Vagina (tissue), 2 donors: ENCODE data around the gene ZSCAN5A. TPM values are rescaled to one million over a fixed set of nuclear protein-coding genes. Genes with fewer than 3 reads are reported as not detected.
"Not testable (repeated sequence)": the region's sequence is repeated elsewhere in the genome, so short reads cannot be mapped to it uniquely, and the experiment has no call there.

ENCODE experiments used
- DNase-seq, 2 donors: peaks; one replicate each; pipeline ENCODE4 v3.0.0-alpha.2; 2017; ENCODE audit errors: extremely low spot score in 2 of 2
- H3K27ac ChIP-seq: fragments of 200-600 bp; sonication (generic); one replicate; pipeline ENCODE4 v1.5.1; 2019
- H3K27me3 ChIP-seq: fragments of 200-600 bp; sonication (generic); one replicate; pipeline ENCODE4 v1.5.1; 2019
- H3K36me3 ChIP-seq, 2 donors: fragments of 200-600 bp; sonication (generic); one replicate each; pipeline ENCODE4 v1.5.1; 2017 to 2019
- H3K4me1 ChIP-seq: fragments of 200-600 bp; sonication (generic); one replicate; pipeline ENCODE4 v1.5.1; 2019
- H3K4me3 ChIP-seq, 2 donors: fragments of 200-600 bp; sonication (generic); 1 replicate in 1 of 2; 2 replicates in 1 of 2; pipeline ENCODE4 v1.5.1; 2016 to 2019
- H3K9me3 ChIP-seq: fragments of 200-600 bp; sonication (generic); one replicate; pipeline ENCODE4 v1.5.1; 2019
- POLR2A ChIP-seq, 2 donors: fragments of 450-650 bp; IDR thresholded peaks; one replicate each; pipeline ENCODE4 v1.6.1; 2017; ENCODE audit warnings: antibody characterized with exemption in 2 of 2, mild to moderate bottlenecking in 2 of 2, moderate library complexity in 2 of 2
- POLR2AphosphoS5 ChIP-seq, 2 donors: sonication (generic); formaldehyde crosslinking; IDR thresholded peaks; one replicate each; pipeline ENCODE4 v1.9.0; 2017; ENCODE audit warnings: antibody characterized with exemption in 2 of 2, mild to moderate bottlenecking in 2 of 2, low read depth in 1 of 2; ENCODE audit not compliant: insufficient read depth in 1 of 2
- intact Hi-C: fragments of 100-400 bp; cut with DNase I; formaldehyde crosslinking; loops from one replicate; pipeline ENCODE4 v1.15.1; 2023
- total RNA-seq: library from RNA; depleted of rRNA; stranded (reverse); fragments of >200 nt; gene quantifications from one replicate; pipeline ENCODE4 v1.2.3, GENCODE V29; 2016
- TF ChIP-seq, protein P1 (sequence below), 3 experiments: fragments of 450-650 bp in 2 of 3; fragments of 200-600 bp in 1 of 3; sonication (generic) in 1 of 3; IDR thresholded peaks; one replicate each; pipeline ENCODE4 v1.5.1; 2017 to 2019; ENCODE audit warnings: antibody characterized with exemption in 3 of 3, mild to moderate bottlenecking in 2 of 3, moderate library complexity in 2 of 3

ZSCAN5A gene
- total RNA-seq, 1 donor from 2014 or later: 2.7 TPM

DNA sequence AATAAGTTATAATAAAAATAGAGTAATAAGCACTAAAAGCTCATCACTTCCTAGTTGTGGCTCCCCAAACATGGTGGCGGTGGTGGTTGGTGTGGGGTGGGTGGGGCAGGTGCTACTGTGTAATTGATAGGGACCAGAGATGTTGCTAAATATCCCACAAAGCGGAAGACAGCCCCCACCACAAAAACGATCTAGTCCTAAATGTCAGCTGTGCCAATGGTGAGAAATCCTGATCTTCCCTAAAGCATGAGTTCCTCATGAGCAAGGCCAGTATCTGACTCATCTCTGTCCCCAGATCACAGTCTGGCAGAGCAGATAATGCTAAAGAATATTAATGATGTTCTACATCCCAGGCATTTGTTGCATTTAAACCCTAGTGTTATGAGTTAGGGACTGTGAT is 44.0 kb downstream of the ZSCAN5A start:
- no peak overlapping the region for H3K27ac ChIP-seq

DNA sequence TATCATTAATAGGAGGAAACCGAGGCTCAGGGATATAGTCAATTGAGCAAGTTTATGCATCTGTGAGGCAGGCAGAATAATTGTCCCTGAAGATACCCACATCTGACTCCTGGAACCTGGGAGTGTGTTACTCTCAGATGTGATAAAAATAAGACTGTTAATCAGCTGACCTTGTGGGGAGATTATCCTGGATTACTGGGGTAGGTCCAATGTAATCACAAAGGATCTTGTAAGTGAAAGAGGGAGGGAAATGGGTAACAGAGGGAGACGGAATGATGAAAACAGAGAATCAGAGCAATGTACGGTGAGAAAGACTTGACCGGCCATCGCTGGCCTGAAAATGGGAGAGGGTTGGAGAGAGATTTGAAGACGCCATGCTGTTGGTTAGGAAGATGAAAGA is 45.3 kb downstream of the ZSCAN5A start:
- Histone ChIP-seq H3K27me3 (no peaks in the 10 kb centered on the region), H3K9me3 (no peaks in the 10 kb centered on the region), H3K36me3 (no peaks in the 10 kb centered on the region), H3K27ac (no peak overlapping the region), H3K4me3 (no peak overlapping the region), H3K4me1 (no peaks in the 10 kb centered on the region)
- no peak for DNase-seq
- intact Hi-C loops: no loop called here
- TF ChIP-seq, protein P1, sequence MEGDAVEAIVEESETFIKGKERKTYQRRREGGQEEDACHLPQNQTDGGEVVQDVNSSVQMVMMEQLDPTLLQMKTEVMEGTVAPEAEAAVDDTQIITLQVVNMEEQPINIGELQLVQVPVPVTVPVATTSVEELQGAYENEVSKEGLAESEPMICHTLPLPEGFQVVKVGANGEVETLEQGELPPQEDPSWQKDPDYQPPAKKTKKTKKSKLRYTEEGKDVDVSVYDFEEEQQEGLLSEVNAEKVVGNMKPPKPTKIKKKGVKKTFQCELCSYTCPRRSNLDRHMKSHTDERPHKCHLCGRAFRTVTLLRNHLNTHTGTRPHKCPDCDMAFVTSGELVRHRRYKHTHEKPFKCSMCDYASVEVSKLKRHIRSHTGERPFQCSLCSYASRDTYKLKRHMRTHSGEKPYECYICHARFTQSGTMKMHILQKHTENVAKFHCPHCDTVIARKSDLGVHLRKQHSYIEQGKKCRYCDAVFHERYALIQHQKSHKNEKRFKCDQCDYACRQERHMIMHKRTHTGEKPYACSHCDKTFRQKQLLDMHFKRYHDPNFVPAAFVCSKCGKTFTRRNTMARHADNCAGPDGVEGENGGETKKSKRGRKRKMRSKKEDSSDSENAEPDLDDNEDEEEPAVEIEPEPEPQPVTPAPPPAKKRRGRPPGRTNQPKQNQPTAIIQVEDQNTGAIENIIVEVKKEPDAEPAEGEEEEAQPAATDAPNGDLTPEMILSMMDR (IDR thresholded peaks at IDR 0.05): no peak
- TF ChIP-seq POLR2A (IDR thresholded peaks at IDR 0.05) (no peak), POLR2AphosphoS5 (IDR thresholded peaks at IDR 0.05; ENCODE audit: insufficient read depth in 1 of 2, low read depth in 1 of 2) (no peak)

More for the DNA sequence above, 44.0 kb downstream of the ZSCAN5A start:
- Histone ChIP-seq H3K4me1 (no peaks in the 10 kb centered on the region), H3K4me3 (no peak overlapping the region), H3K27me3 (no peaks in the 10 kb centered on the region), H3K36me3 (no peaks in the 10 kb centered on the region), H3K9me3 (no peaks in the 10 kb centered on the region)
- DNase-seq: no peak
- intact Hi-C loops: no loop called here
- TF ChIP-seq POLR2A (IDR thresholded peaks at IDR 0.05): no peak
- no peak for TF ChIP-seq POLR2AphosphoS5 (IDR thresholded peaks at IDR 0.05; ENCODE audit: insufficient read depth in 1 of 2, low read depth in 1 of 2)
- TF ChIP-seq, protein P1 (IDR thresholded peaks at IDR 0.05): no peak

DNA sequence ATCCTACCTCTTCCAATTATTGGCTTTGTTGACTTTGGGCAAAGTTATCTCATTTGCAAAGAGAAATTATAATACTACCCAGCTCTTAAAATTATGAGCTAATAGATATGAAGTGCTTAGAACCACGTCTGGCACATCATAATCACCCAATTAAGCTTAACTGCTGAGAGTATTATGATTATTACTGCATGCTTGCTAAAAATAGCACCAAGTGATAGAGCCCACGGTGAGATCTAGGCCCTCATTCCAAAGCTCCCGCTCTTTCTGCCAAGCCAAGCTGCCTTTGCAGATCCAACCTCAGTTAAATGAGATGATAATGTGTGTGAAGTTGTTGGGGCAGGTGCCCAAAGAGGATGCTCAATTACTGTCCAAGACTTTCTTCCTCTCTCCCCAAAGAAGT is 48.6 kb downstream of the ZSCAN5A start:
- TF ChIP-seq POLR2AphosphoS5 (IDR thresholded peaks at IDR 0.05; ENCODE audit: insufficient read depth in 1 of 2, low read depth in 1 of 2): no peak
- TF ChIP-seq, protein P1 (IDR thresholded peaks at IDR 0.05): no peak
- Histone ChIP-seq H3K27ac (no peak overlapping the region), H3K9me3 (no peaks in the 10 kb centered on the region), H3K27me3 (no peaks in the 10 kb centered on the region), H3K4me1 (no peaks in the 10 kb centered on the region), H3K4me3 (no peak overlapping the region), H3K36me3 (no peaks in the 10 kb centered on the region)
- DNase-seq: no peak
- intact Hi-C loops: no loop called here

- no peak overlapping the region for H3K4me3 ChIP-seq
- intact Hi-C loops: no loop called here
- H3K4me1 ChIP-seq: no peaks in the 10 kb centered on the region
- H3K9me3 ChIP-seq: no peaks in the 10 kb centered on the region
- no peaks in the 10 kb centered on the region for H3K36me3 ChIP-seq
- TF ChIP-seq, protein P1 (IDR thresholded peaks at IDR 0.05): no peak
- no peak for TF ChIP-seq POLR2AphosphoS5 (IDR thresholded peaks at IDR 0.05; ENCODE audit: insufficient read depth in 1 of 2, low read depth in 1 of 2)
- no peak overlapping the region for H3K27ac ChIP-seq
- DNase-seq: no peak
- H3K27me3 ChIP-seq: no peaks in the 10 kb centered on the region
Measured at GRCh38 chr19:56263319-56263718, 51.3 kb downstream of the ZSCAN5A start.

DNA sequence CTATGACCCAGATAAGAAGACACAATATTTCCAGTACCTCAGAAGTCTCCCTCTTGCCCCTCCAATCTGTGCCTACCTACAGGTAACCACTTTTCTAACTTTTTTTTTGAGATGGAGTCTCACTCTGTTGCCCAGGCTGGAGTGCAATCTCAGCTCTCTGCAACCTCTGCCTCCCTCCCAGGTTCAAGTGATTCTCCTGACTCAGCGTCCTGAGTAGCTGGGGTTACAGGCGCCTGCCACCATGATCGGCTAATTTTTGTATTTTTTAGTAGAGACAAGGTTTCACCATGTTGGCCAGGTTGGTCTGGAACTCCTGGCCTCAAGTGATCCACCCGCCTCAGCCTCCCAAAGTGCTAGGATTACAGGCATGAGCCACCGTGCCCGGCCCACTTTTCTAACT is 52.7 kb downstream of the ZSCAN5A start:
- H3K4me3 ChIP-seq, H3K4me1 ChIP-seq, H3K27me3 ChIP-seq, intact Hi-C loops, H3K36me3 ChIP-seq, DNase-seq, H3K9me3 ChIP-seq, H3K27ac ChIP-seq: not testable (repeated sequence)

- Histone ChIP-seq H3K36me3 (no peaks in the 10 kb centered on the region), H3K27ac (no peak overlapping the region), H3K9me3 (no peaks in the 10 kb centered on the region), H3K4me1 (no peaks in the 10 kb centered on the region), H3K4me3 (no peak overlapping the region), H3K27me3 (no peaks in the 10 kb centered on the region)
- TF ChIP-seq POLR2AphosphoS5 (IDR thresholded peaks at IDR 0.05; ENCODE audit: insufficient read depth in 1 of 2, low read depth in 1 of 2): no peak
- TF ChIP-seq POLR2A (IDR thresholded peaks at IDR 0.05): no peak
- TF ChIP-seq, protein P1 (IDR thresholded peaks at IDR 0.05): no peak
- intact Hi-C loops: no loop called here
- DNase-seq: peak in 1 of 2 donors; percentile 34
Measured at GRCh38 chr19:56261145-56261544, 53.5 kb downstream of the ZSCAN5A start.
